HG02938 (cell line): ENCODE data around the gene TREX2.
"Not testable (repeated sequence)": the region's sequence is repeated elsewhere in the genome, so short reads cannot be mapped to it uniquely, and the experiment has no call there.

Source experiments
- ATAC-seq: cut with Tn5 transposase; IDR thresholded peaks from one replicate; pipeline ENCODE4 v1.9.1; 2021; ENCODE audit warnings: mild to moderate bottlenecking, moderate library complexity; ENCODE audit not compliant: unreplicated experiment

Gene TREX2

GRCh38 chrX:153410888-153411254 lies 35.0 kb downstream of the TREX2 start:
- no peak for ATAC-seq

- ATAC-seq, result no peak
Observed at GRCh38 chrX:153410373-153410772, 35.5 kb downstream of the TREX2 start.

GRCh38 chrX:153409414-153410101 lies 36.3 kb downstream of the TREX2 start:
- ATAC-seq, result no peak

GRCh38 chrX:153408871-153409351 lies 36.9 kb downstream of the TREX2 start:
- ATAC-seq, result no peak

GRCh38 chrX:153408221-153408721 lies 37.6 kb downstream of the TREX2 start:
- ATAC-seq, result no peak

- no peak for ATAC-seq
Observed at GRCh38 chrX:153407736-153408135, 38.1 kb downstream of the TREX2 start.

GRCh38 chrX:153406903-153407302 lies 39.0 kb downstream of the TREX2 start:
- no peak for ATAC-seq

GRCh38 chrX:153406011-153406410 lies 39.8 kb downstream of the TREX2 start:
- no peak for ATAC-seq

GRCh38 chrX:153405426-153405825 lies 40.4 kb downstream of the TREX2 start:
- no peak for ATAC-seq

GRCh38 chrX:153404333-153404732 lies 41.5 kb downstream of the TREX2 start:
- ATAC-seq, result not testable (repeated sequence)

- ATAC-seq, result no peak
Observed at GRCh38 chrX:153401133-153401764, 44.6 kb downstream of the TREX2 start, which contains the start of gene PNMA6E. Gene PNMA6E, minus strand, starts transcription at chrX:153401350. Its CDS starts 2,501 bp downstream, at chrX:153398849.

- ATAC-seq, result no peak
Observed at GRCh38 chrX:153400146-153401132, 45.4 kb downstream of the TREX2 start.

- ATAC-seq, result no peak
Observed at GRCh38 chrX:153398275-153398960, 47.4 kb downstream of the TREX2 start.

GRCh38 chrX:153397256-153397960 lies 48.4 kb downstream of the TREX2 start:
- ATAC-seq, result no peak

GRCh38 chrX:153396320-153397195 lies 49.3 kb downstream of the TREX2 start:
- no peak for ATAC-seq

GRCh38 chrX:153395613-153396319 lies 50.1 kb downstream of the TREX2 start:
- no peak for ATAC-seq

GRCh38 chrX:153394612-153395011 lies 51.2 kb downstream of the TREX2 start:
- ATAC-seq, result no peak
